HCT116 (cell line): Measurements from ENCODE around the gene RHOU. TPM values are rescaled to one million over a fixed set of nuclear protein-coding genes. Genes with fewer than 3 reads are reported as not detected.

ENCODE experiments used
- ATAC-seq: fragments of 200-7000 bp; cut with Tn5 transposase; 2 replicates; pipeline ENCODE4 v1.9.1; 2020; ENCODE audit warnings: mild to moderate bottlenecking, moderate library complexity
- BruUV-seq: library from RNA; stranded (reverse); fragments of 400-500 nt; replicated peaks from 2 replicates; lab custom pipeline; 2021; lab: Mats Ljungman, UMichigan
- CTCF ChIA-PET: fragments of 300-600 bp; sonication (Branson Sonifier 250); formaldehyde crosslinking; loops from one replicate; lab custom pipeline; 2021; ENCODE audit warnings: antibody characterized with exemption; lab: Charles Lee
- POLR2A ChIA-PET: fragments of 300-600, 350-600 bp; sonication (Branson Sonifier 250); formaldehyde crosslinking; loops from one replicate; lab custom pipeline; 2021; ENCODE audit warnings: antibody characterized with exemption; lab: Charles Lee
- RAD21 ChIA-PET, 2 experiments: fragments of 300-600 bp; sonication (Branson Sonifier 250); formaldehyde crosslinking; loops; one replicate each; lab custom pipeline; 2023; ENCODE audit warnings: low total read pairs in 2 of 2; ENCODE audit not compliant: uncharacterized antibody in 2 of 2, unreplicated experiment in 2 of 2, low non-redundant PET in 1 of 2; lab: Charles Lee
- DNase-seq: peaks from one replicate; pipeline ENCODE4 v3.0.0-alpha.2; 2010; ENCODE audit warnings: low read depth, low spot score
- H2AFZ ChIP-seq: fragments of 200-600 bp; shearing (Covaris generic), sonication (generic); 2 replicates; pipeline ENCODE4 v1.6.1; 2017; ENCODE audit warnings: low read depth, mixed run types, mixed read lengths, antibody characterized with exemption, low read length; ENCODE audit not compliant: poor library complexity, severe bottlenecking
- H3K27ac ChIP-seq: 2 replicates; pipeline ENCODE4 v1.5.1; 2012; ENCODE audit warnings: low read depth, low read length
- H3K27me3 ChIP-seq: fragments of 200-600 bp; sonication (generic); 2 replicates; pipeline ENCODE4 v1.6.1; 2016; ENCODE audit warnings: mixed run types, low read length, mixed read lengths; ENCODE audit not compliant: insufficient read depth
- H3K36me3 ChIP-seq, 2 experiments: fragments of 200-500 bp in 1 of 2; fragments of 200-600 bp in 1 of 2; sonication (Bioruptor generic) in 1 of 2; sonication (generic) in 1 of 2; 2 replicates each; pipeline versions ENCODE4 v1.5.1 to v1.6.1; 2014 to 2016; ENCODE audit warnings: low read length in 2 of 2, inconsistent platforms in 1 of 2, mixed read lengths in 1 of 2, mixed run types in 1 of 2; ENCODE audit not compliant: insufficient read depth in 2 of 2, control insufficient read depth in 1 of 2
- H3K4me1 ChIP-seq, 2 experiments: fragments of 200-600 bp in 1 of 2; sonication (generic) in 1 of 2; 2 replicates each; pipeline versions ENCODE4 v1.5.1 to v1.6.1; 2012 to 2017; ENCODE audit warnings: low read length in 2 of 2, inconsistent platforms in 1 of 2, mild to moderate bottlenecking in 1 of 2, mixed read lengths in 1 of 2, mixed run types in 1 of 2, moderate library complexity in 1 of 2; ENCODE audit not compliant: insufficient read depth in 2 of 2, control insufficient read depth in 1 of 2
- H3K4me2 ChIP-seq: fragments of 200-600 bp; sonication (generic); 2 replicates; pipeline ENCODE4 v1.6.1; 2017; ENCODE audit warnings: mixed run types, low read length, mixed read lengths
- H3K4me3 ChIP-seq, 2 experiments: fragments of 200-600 bp in 1 of 2; sonication (generic) in 1 of 2; replicated peaks in 1 of 2; 2 replicates each; pipeline ENCODE4 v1.5.1; 2011 to 2016; ENCODE audit warnings: low read length in 2 of 2, control low read depth in 1 of 2, low read depth in 1 of 2, mild to moderate bottlenecking in 1 of 2, mixed read lengths in 1 of 2, mixed run types in 1 of 2
- H3K79me2 ChIP-seq: fragments of 200-600 bp; sonication (generic); 2 replicates; pipeline ENCODE4 v1.6.1; 2017; ENCODE audit warnings: mild to moderate bottlenecking, mixed run types, low read length, moderate library complexity, mixed read lengths; ENCODE audit not compliant: insufficient read depth
- H3K9ac ChIP-seq: fragments of 200-600 bp; sonication (generic); 2 replicates; pipeline ENCODE4 v1.6.1; 2016; ENCODE audit warnings: low read length, mixed read lengths
- H3K9me2 ChIP-seq: fragments of 200-600 bp; sonication (generic), shearing (Covaris generic); 2 replicates; pipeline ENCODE4 v1.6.1; 2017; ENCODE audit warnings: mixed run types, mild to moderate bottlenecking, moderate library complexity; ENCODE audit not compliant: insufficient read depth
- H3K9me3 ChIP-seq, 2 experiments: fragments of 200-500 bp in 1 of 2; fragments of 200-600 bp in 1 of 2; sonication (Bioruptor generic) in 1 of 2; sonication (generic) in 1 of 2; 2 replicates each; pipeline ENCODE4 v1.6.1; 2014 to 2017; ENCODE audit warnings: low read length in 2 of 2, mixed read lengths in 2 of 2, inconsistent platforms in 1 of 2, low read depth in 1 of 2, mild to moderate bottlenecking in 1 of 2, mixed run types in 1 of 2, moderate library complexity in 1 of 2; ENCODE audit not compliant: control insufficient read depth in 1 of 2, insufficient read depth in 1 of 2
- H4K20me1 ChIP-seq: fragments of 200-600 bp; sonication (generic), shearing (Covaris generic); 2 replicates; pipeline ENCODE4 v1.6.1; 2017; ENCODE audit warnings: mixed run types, mild to moderate bottlenecking, moderate library complexity; ENCODE audit not compliant: insufficient read depth
- CBX3 ChIP-seq: IDR thresholded peaks from 2 replicates; pipeline ENCODE4 v1.6.1; 2012; ENCODE audit warnings: low read depth
- CEBPB ChIP-seq: IDR thresholded peaks from 2 replicates; pipeline ENCODE4 v1.6.1; 2012; ENCODE audit warnings: low read depth
- EGR1 ChIP-seq: IDR thresholded peaks from 2 replicates; pipeline ENCODE4 v1.6.1; 2012; ENCODE audit warnings: low read depth
- ELF1 ChIP-seq: IDR thresholded peaks from 2 replicates; pipeline ENCODE4 v1.6.1; 2012; ENCODE audit warnings: low read depth, borderline replicate concordance
- EZH2phosphoT487 ChIP-seq: fragments of 200-600 bp; IDR thresholded peaks from 2 replicates; pipeline ENCODE4 v1.6.1; 2018; ENCODE audit warnings: antibody characterized with exemption, borderline replicate concordance
- FOSL1 ChIP-seq: IDR thresholded peaks from 2 replicates; pipeline ENCODE4 v1.6.1; 2012; ENCODE audit warnings: low read depth
- JUND ChIP-seq: IDR thresholded peaks from 2 replicates; pipeline ENCODE4 v1.6.1; 2012
- RAD21 ChIP-seq: IDR thresholded peaks from 2 replicates; pipeline ENCODE4 v1.6.1; 2012; ENCODE audit warnings: low read depth, mild to moderate bottlenecking
- SIN3A ChIP-seq: IDR thresholded peaks from 2 replicates; pipeline ENCODE4 v1.6.1; 2012; ENCODE audit warnings: low read depth
- SP1 ChIP-seq: IDR thresholded peaks from 2 replicates; pipeline ENCODE4 v1.6.1; 2012; ENCODE audit warnings: low read depth
- TCF7L2 ChIP-seq: IDR thresholded peaks from 2 replicates; pipeline ENCODE4 v1.7.0; 2011; ENCODE audit warnings: borderline replicate concordance, inconsistent platforms; ENCODE audit not compliant: insufficient read depth, insufficient read length; ENCODE audit errors: extremely low read depth
- YY1 ChIP-seq: IDR thresholded peaks from 2 replicates; pipeline ENCODE4 v1.6.1; 2011; ENCODE audit warnings: low read length, low read depth, moderate library complexity, mild to moderate bottlenecking; ENCODE audit not compliant: insufficient replicate concordance; ENCODE audit errors: extremely low read depth
- ZFX ChIP-seq: fragments of 450-650 bp; IDR thresholded peaks from 2 replicates; pipeline ENCODE4 v1.6.1; 2017
- intact Hi-C: fragments of 100-400 bp; cut with micrococcal nuclease; formaldehyde crosslinking; loops from 2 replicates; pipeline ENCODE4 v1.10.0; 2022
- total RNA-seq: library from RNA; stranded (reverse); gene quantifications from one replicate; pipeline ENCODE4 v1.2.1, GENCODE V29; 2021; ENCODE audit not compliant: unreplicated experiment
- TF ChIP-seq, protein P1 (sequence below): IDR thresholded peaks from 2 replicates; pipeline ENCODE4 v1.6.1; 2011; ENCODE audit warnings: mild to moderate bottlenecking, low read length, moderate library complexity; ENCODE audit not compliant: insufficient replicate concordance; ENCODE audit errors: extremely low read depth
- TF ChIP-seq, protein P2 (sequence below): IDR thresholded peaks from 2 replicates; pipeline ENCODE4 v1.6.1; 2012
- TF ChIP-seq, protein P3 (sequence below), 3 experiments: fragments of 200-600 bp in 1 of 3; sonication (generic) in 1 of 3; IDR thresholded peaks in 2 of 3; conservative IDR thresholded peaks in 1 of 3; 2 replicates each; pipeline ENCODE4 v1.5.1; 2012 to 2017; ENCODE audit warnings: low read depth in 2 of 3, low read length in 2 of 3, antibody characterized with exemption in 1 of 3, borderline replicate concordance in 1 of 3, control low read depth in 1 of 3, mild to moderate bottlenecking in 1 of 3, mixed read lengths in 1 of 3, mixed run types in 1 of 3, moderate library complexity in 1 of 3; ENCODE audit not compliant: insufficient read depth in 1 of 3

The RHOU gene
- total RNA-seq, 1 experiment from 2014 or later: 4.0 TPM

DNA sequence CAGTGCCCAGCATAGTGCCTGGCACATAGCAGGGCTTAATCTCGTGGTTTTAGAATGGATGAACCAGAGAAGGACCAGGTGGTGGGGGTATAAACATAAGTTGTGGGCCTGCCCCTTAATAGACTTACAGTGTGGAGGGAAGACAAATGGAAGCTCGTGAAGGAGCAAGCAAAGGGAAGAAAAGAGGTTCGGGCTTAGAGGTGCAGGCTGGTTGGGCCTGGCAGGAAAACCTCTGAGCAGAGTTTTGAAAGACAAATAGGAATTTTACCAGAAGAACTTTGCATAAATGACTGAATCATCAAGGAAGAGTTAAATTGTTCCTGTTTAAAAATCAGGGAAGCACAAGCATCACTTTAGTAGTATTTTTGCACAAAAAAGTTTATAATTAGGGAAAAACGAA is 4.5 kb downstream of the RHOU start:
- DNase-seq: no peak
- Histone ChIP-seq H2AFZ (no peak overlapping the region), H3K36me3 (peaks cover 0 to 7% of the 10 kb centered on the region in 2 experiments; a peak in 2 of 4 replicates), H3K4me1 (peaks cover 11 to 13% of the 10 kb centered on the region in 2 experiments; a peak in 3 of 4 replicates), H4K20me1 (no peaks in the 10 kb centered on the region), H3K27ac (no peak overlapping the region), H3K4me3 (no peak overlapping the region), H3K79me2 (no peaks in the 10 kb centered on the region), H3K9me2 (no peaks in the 10 kb centered on the region), H3K4me2 (no peak overlapping the region), H3K9me3 (no peaks in the 10 kb centered on the region), H3K27me3 (no peaks in the 10 kb centered on the region), H3K9ac (no peak overlapping the region)
- RAD21 ChIA-PET: no interaction called here
- BruUV-seq: no TSS peak
- intact Hi-C loops: loop anchor here (10.0 kb wide), 2 partner anchors 115 to 515 kb away; no protein-coding TSS in a partner anchor
- no peak for ATAC-seq
- POLR2A ChIA-PET: no interaction called here
- TF ChIP-seq CBX3 (no peak), TCF7L2 (no peak)
- CTCF ChIA-PET: no interaction called here

DNA sequence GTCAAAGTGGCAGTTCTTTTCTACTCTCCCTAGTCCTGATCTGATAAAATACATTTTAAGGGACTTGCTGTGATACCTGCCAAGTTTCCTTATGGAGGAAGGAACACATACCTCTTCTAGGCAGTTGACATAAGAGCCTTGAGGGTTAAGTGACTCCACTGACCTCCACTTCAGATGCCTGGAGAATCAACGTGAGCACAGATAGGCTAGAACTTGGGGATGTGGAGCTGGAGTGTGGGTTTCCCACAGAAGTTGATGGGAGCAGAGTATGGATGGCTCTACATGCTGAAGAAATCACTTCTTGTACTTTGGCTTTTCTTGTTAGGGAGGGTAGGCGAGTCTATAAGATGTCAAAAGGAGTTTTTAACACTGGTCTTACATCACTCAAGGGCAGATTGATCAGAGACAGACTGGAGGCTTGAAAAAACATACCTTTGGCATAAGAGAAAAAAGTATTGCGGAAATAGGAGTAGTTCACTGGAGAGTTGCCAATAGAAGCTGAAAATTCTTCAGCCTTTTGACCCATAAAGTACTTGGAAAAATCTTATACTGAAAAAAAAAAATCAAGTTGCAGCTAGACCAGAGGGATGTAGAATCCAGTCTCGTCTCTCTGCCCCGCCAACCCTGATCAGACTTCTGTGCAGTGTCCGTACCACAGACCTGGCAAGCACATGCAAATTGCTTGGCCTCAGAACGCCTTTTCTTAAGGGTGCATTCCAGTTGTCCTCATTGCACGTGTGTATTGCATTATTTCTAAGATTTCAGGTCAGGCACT is 5.5 kb downstream of the RHOU start:
- POLR2A ChIA-PET: no interaction called here
- H3K4me2 ChIP-seq: no peak overlapping the region
- H2AFZ ChIP-seq: no peak overlapping the region
- BruUV-seq: no TSS peak
- H4K20me1 ChIP-seq: no peaks in the 10 kb centered on the region
- CTCF ChIA-PET: no interaction called here
- ATAC-seq: no peak
- no peak overlapping the region for H3K4me3 ChIP-seq
- no peak overlapping the region for H3K27ac ChIP-seq
- TF ChIP-seq, protein P1, sequence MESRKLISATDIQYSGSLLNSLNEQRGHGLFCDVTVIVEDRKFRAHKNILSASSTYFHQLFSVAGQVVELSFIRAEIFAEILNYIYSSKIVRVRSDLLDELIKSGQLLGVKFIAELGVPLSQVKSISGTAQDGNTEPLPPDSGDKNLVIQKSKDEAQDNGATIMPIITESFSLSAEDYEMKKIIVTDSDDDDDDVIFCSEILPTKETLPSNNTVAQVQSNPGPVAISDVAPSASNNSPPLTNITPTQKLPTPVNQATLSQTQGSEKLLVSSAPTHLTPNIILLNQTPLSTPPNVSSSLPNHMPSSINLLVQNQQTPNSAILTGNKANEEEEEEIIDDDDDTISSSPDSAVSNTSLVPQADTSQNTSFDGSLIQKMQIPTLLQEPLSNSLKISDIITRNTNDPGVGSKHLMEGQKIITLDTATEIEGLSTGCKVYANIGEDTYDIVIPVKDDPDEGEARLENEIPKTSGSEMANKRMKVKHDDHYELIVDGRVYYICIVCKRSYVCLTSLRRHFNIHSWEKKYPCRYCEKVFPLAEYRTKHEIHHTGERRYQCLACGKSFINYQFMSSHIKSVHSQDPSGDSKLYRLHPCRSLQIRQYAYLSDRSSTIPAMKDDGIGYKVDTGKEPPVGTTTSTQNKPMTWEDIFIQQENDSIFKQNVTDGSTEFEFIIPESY: no peak
- no peak for TF ChIP-seq CEBPB
- no peak for TF ChIP-seq JUND
- TF ChIP-seq EZH2phosphoT487: no peak
- TF ChIP-seq RAD21: no peak
- no peak for TF ChIP-seq EGR1
- no peak for TF ChIP-seq ELF1
- TF ChIP-seq FOSL1: no peak
- TF ChIP-seq, protein P2, sequence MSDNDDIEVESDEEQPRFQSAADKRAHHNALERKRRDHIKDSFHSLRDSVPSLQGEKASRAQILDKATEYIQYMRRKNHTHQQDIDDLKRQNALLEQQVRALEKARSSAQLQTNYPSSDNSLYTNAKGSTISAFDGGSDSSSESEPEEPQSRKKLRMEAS: no peak
- TF ChIP-seq, protein P3, sequence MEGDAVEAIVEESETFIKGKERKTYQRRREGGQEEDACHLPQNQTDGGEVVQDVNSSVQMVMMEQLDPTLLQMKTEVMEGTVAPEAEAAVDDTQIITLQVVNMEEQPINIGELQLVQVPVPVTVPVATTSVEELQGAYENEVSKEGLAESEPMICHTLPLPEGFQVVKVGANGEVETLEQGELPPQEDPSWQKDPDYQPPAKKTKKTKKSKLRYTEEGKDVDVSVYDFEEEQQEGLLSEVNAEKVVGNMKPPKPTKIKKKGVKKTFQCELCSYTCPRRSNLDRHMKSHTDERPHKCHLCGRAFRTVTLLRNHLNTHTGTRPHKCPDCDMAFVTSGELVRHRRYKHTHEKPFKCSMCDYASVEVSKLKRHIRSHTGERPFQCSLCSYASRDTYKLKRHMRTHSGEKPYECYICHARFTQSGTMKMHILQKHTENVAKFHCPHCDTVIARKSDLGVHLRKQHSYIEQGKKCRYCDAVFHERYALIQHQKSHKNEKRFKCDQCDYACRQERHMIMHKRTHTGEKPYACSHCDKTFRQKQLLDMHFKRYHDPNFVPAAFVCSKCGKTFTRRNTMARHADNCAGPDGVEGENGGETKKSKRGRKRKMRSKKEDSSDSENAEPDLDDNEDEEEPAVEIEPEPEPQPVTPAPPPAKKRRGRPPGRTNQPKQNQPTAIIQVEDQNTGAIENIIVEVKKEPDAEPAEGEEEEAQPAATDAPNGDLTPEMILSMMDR (IDR thresholded peaks at IDR 0.05 in 2 of 3, conservative IDR thresholded peaks at IDR 0.05 in 1 of 3; ENCODE audit: borderline replicate concordance in 1 of 3, insufficient read depth in 1 of 3, low read depth in 2 of 3, low read length in 2 of 3): no peak
- no peak for TF ChIP-seq TCF7L2
- TF ChIP-seq YY1: no peak
- no peak for TF ChIP-seq SP1
- no peak for TF ChIP-seq ZFX
- TF ChIP-seq SIN3A: no peak
- TF ChIP-seq, all 23 proteins: peak for 0
- Histone ChIP-seq H3K36me3 (peaks cover 0 to 7% of the 10 kb centered on the region in 2 experiments; a peak in 2 of 4 replicates), H3K9me2 (no peaks in the 10 kb centered on the region), H3K4me1 (peaks cover 9 to 13% of the 10 kb centered on the region in 2 experiments; a peak in 3 of 4 replicates), H3K9me3 (no peaks in the 10 kb centered on the region), H3K27me3 (no peaks in the 10 kb centered on the region), H3K79me2 (no peaks in the 10 kb centered on the region), H3K9ac (no peak overlapping the region)
- RAD21 ChIA-PET: no interaction called here
- no peak for DNase-seq
- intact Hi-C loops: loop anchor here (10.0 kb wide), 1 partner anchor 114 kb away; no protein-coding TSS in a partner anchor
